HFFc6 (cell line): ENCODE measurements around the gene RUFY2. TPM values are rescaled to one million over a fixed set of nuclear protein-coding genes. Genes with fewer than 3 reads are reported as not detected.

ENCODE experiments used
- DNase-seq: peaks from one replicate; pipeline ENCODE4 v3.0.0-alpha.2; 2018
- H3K27ac Mint-ChIP-seq: 2 replicates; pipeline ENCODE4 v1.8.0; 2020; ENCODE audit warnings: mild to moderate bottlenecking, mixed read lengths
- H3K27me3 Mint-ChIP-seq: 2 replicates; pipeline ENCODE4 v1.8.0; 2021; ENCODE audit warnings: mild to moderate bottlenecking, moderate library complexity, mixed read lengths; ENCODE audit not compliant: insufficient read depth
- H3K36me3 Mint-ChIP-seq: 2 replicates; pipeline ENCODE4 v1.8.0; 2021; ENCODE audit warnings: low read depth, mixed read lengths
- H3K4me1 Mint-ChIP-seq: 2 replicates; pipeline ENCODE4 v1.8.0; 2020; ENCODE audit warnings: low read depth, mixed read lengths
- H3K4me3 Mint-ChIP-seq: 2 replicates; pipeline ENCODE4 v1.8.0; 2020; ENCODE audit warnings: mild to moderate bottlenecking, moderate library complexity, mixed read lengths
- H3K9me3 Mint-ChIP-seq: 2 replicates; pipeline ENCODE4 v1.8.0; 2020; ENCODE audit warnings: mild to moderate bottlenecking, mixed read lengths
- CTCF ChIP-seq: fragments of 200-600 bp; sonication (generic); IDR thresholded peaks from 2 replicates; pipeline ENCODE4 v1.5.0; 2021; ENCODE audit warnings: antibody characterized with exemption, mild to moderate bottlenecking
- total RNA-seq, 6 experiments: library from RNA; stranded (reverse); fragmentation: NEBNext Ultra II Directional; extraction: Animal tissue kit (Norgen Biotek cat#: 25700); gene quantifications; 2 replicates in 1 of 6; 3 replicates in 5 of 6; pipeline ENCODE4 v1.2.3, GENCODE V29; 2021

The RUFY2 gene
- total RNA-seq, 6 experiments from 2014 or later: 15.1 to 19.7 (median 16.7) TPM

DNA sequence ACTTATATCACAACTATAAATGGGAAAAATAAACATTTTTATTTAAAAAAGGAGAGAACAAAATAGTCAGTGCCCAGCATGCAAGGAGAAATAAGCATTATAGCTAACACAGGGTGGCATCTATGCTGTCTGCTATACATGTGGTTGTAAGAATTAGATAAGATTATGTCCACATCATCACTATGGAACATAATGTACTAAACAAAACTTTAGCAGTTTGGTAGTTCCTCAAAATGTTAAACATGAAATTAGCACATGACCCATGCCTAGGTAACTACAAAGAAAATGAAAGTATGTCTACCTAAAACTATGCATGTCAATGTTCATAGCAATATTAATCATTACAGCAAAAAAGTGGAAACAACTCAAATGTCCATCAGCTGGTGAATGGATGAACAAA lies 28.7 kb upstream of the RUFY2 start:
- Mint-ChIP-seq H3K4me3 (no peak overlapping the region), H3K27me3 (peaks cover 2% of the 10 kb centered on the region; the same call in 1 of the 2 replicates), H3K4me1 (no peaks in the 10 kb centered on the region), H3K27ac (no peak overlapping the region), H3K9me3 (no peaks in the 10 kb centered on the region), H3K36me3 (peaks cover 6% of the 10 kb centered on the region; the same call in 1 of the 2 replicates)
- no peak for TF ChIP-seq CTCF
- no peak for DNase-seq

GRCh38 chr10:68434657-68435056 lies 27.6 kb upstream of the RUFY2 start:
- Mint-ChIP-seq H3K9me3 (no peaks in the 10 kb centered on the region), H3K36me3 (peaks cover 6% of the 10 kb centered on the region; the same call in 1 of the 2 replicates), H3K27me3 (peaks cover 2% of the 10 kb centered on the region; the same call in 1 of the 2 replicates), H3K4me1 (no peaks in the 10 kb centered on the region), H3K4me3 (no peak overlapping the region), H3K27ac (no peak overlapping the region)
- DNase-seq: no peak
- TF ChIP-seq CTCF: no peak

DNA sequence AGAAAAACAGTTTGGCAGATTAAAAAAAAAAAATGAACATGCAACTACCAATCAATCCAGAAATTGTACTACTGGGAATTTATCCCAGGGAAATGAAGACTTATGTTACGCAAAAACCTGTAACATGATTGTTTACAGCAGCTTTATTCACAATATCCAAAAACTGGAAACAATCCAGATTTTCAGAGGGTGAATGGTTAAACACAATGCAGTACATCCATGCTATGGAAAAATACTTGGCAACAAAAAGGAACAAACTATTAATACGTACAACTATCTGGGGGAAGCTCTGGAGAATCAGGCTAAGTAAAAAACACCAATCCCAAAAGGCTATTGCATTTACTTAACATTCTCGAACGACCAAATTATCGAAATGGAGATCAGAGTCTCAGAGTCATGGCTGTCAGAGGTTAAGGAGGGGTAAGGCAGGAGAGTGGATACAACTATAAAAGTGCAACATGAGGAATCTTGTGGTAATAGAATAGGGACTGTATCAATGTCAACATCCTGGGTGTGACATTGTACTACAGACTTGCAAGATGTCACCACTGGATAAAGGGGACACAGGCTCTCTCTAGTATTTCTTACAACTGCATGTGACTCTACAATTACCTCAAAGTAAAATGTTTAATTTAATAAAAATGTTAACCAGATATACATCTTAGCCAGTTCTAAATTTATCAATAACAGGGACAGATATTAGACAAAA lies 21.5 kb upstream of the RUFY2 start:
- no peak for DNase-seq
- Mint-ChIP-seq H3K27me3 (peaks cover 2% of the 10 kb centered on the region; the same call in 1 of the 2 replicates), H3K27ac (no peak overlapping the region), H3K9me3 (no peaks in the 10 kb centered on the region), H3K4me3 (no peak overlapping the region), H3K4me1 (no peaks in the 10 kb centered on the region), H3K36me3 (peaks cover 21% of the 10 kb centered on the region)
- no peak for TF ChIP-seq CTCF

DNA sequence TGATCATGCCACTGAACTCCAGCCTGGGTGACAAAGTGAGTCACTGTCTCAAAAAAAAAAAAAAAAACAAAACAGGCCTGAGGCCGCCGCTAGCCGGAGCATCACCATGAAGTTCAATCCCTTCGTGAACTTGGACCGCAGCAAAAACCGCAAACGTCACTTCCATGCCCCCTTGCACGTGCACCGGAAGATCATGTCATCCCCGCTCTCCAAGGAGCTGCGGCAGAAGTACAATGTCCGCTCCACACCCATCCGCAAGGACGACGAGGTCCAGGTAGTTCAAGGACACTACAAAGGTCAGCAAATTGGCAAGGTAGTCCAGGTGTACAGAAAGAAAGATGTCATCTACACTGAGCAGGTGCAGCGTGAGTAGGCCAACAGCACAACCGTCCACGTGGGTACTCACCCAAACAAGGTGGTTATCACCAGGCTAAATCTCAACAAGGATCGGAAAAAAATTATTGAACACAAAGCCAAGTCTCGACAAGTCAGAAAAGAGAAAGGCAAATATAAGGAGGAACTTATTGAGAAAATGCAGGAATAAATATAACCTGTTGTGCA lies 17.5 kb upstream of the RUFY2 start:
- Mint-ChIP-seq H3K36me3 (peaks cover 22% of the 10 kb centered on the region), H3K9me3 (no peaks in the 10 kb centered on the region), H3K4me1 (no peaks in the 10 kb centered on the region), H3K4me3 (no peak overlapping the region), H3K27me3 (no peaks in the 10 kb centered on the region; the same call in 1 of the 2 replicates), H3K27ac (no peak overlapping the region)
- TF ChIP-seq CTCF: no peak
- no peak for DNase-seq

DNA sequence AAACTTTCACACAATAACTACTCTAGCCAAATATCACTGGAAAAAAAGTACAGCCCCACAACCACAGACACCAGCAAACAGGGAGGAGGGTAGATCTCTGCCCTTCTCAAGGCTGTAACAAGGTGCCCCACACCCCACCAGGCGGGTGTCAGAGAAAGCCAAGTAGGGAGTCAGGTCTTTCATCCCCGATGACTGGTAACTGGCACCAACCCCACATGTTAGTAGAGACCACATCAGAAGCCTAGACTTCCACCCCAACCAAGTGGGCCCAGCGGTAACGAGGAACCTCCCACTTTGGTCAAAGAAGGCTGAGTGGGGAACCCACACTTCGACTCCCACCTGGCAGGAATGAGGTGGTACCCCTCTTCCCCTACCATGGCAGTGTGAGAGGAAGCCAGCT lies 16.4 kb upstream of the RUFY2 start:
- no peaks in the 10 kb centered on the region; the same call in 1 of the 2 replicates for H3K27me3 Mint-ChIP-seq
- no peak overlapping the region; the same call in 1 of the 2 replicates for H3K27ac Mint-ChIP-seq
- no peak for DNase-seq
- peaks cover 19% of the 10 kb centered on the region for H3K36me3 Mint-ChIP-seq
- TF ChIP-seq CTCF: no peak
- H3K4me1 Mint-ChIP-seq: no peaks in the 10 kb centered on the region
- H3K9me3 Mint-ChIP-seq: no peaks in the 10 kb centered on the region
- H3K4me3 Mint-ChIP-seq: no peak overlapping the region
